Duodenal mucosa (tissue), 2 donors: ENCODE data around the gene NDE1.

ENCODE experiments used
- H3K27ac ChIP-seq: one replicate; pipeline ENCODE4 v1.7.0; 2013; ENCODE audit warnings: low read depth, low read length
- H3K27me3 ChIP-seq, 2 donors: one replicate each; pipeline ENCODE4 v1.7.0; 2013; ENCODE audit warnings: low read length in 2 of 2, control low read depth in 1 of 2; ENCODE audit not compliant: insufficient read depth in 2 of 2, control insufficient read depth in 1 of 2
- H3K36me3 ChIP-seq, 2 donors: one replicate each; pipeline ENCODE4 v1.7.0; 2013; ENCODE audit warnings: low read length in 2 of 2, control low read depth in 1 of 2; ENCODE audit not compliant: insufficient read depth in 2 of 2, control insufficient read depth in 1 of 2
- H3K4me1 ChIP-seq, 2 donors: one replicate each; pipeline ENCODE4 v1.7.0; 2013; ENCODE audit warnings: low read length in 2 of 2, control low read depth in 1 of 2; ENCODE audit not compliant: insufficient read depth in 2 of 2, control insufficient read depth in 1 of 2
- H3K4me3 ChIP-seq, 2 donors: one replicate each; pipeline ENCODE4 v1.7.0; 2013; ENCODE audit warnings: low read length in 2 of 2, low read depth in 1 of 2
- H3K9ac ChIP-seq, 2 donors: one replicate each; pipeline ENCODE4 v1.7.0; 2013; ENCODE audit warnings: low read length in 2 of 2, low read depth in 1 of 2
- H3K9me3 ChIP-seq, 2 donors: one replicate each; pipeline ENCODE4 v1.7.0; 2013; ENCODE audit warnings: low read length in 2 of 2, control low read depth in 1 of 2; ENCODE audit not compliant: control insufficient read depth in 1 of 2

The NDE1 gene

GRCh38 chr16:15729152-15729551, 79.1 kb downstream of the NDE1 start:
- Histone ChIP-seq H3K9me3 (no peaks in the 10 kb centered on the region), H3K36me3 (peaks cover 4 to 20% of the 10 kb centered on the region in 2 donors), H3K9ac (no peak overlapping the region), H3K27ac (no peak overlapping the region), H3K27me3 (no peaks in the 10 kb centered on the region), H3K4me3 (no peak overlapping the region), H3K4me1 (no peaks in the 10 kb centered on the region)

GRCh38 chr16:15732416-15732815, 82.4 kb downstream of the NDE1 start:
- peaks cover 5 to 6% of the 10 kb centered on the region in 2 donors for H3K36me3 ChIP-seq
- no peak overlapping the region for H3K9ac ChIP-seq

GRCh38 chr16:15735610-15736009, 85.6 kb downstream of the NDE1 start:
- H3K27me3 ChIP-seq: no peaks in the 10 kb centered on the region
- H3K27ac ChIP-seq: no peak overlapping the region
- H3K36me3 ChIP-seq: peaks cover 5 to 7% of the 10 kb centered on the region in 2 donors
- no peaks in the 10 kb centered on the region for H3K4me1 ChIP-seq
- H3K4me3 ChIP-seq: no peak overlapping the region
- H3K9me3 ChIP-seq: peaks cover 0 to 2% of the 10 kb centered on the region in 2 donors
- no peak overlapping the region for H3K9ac ChIP-seq

More at GRCh38 chr16:15732416-15732815, 82.4 kb downstream of the NDE1 start:
- Histone ChIP-seq H3K27ac (no peak overlapping the region), H3K9me3 (no peaks in the 10 kb centered on the region), H3K27me3 (no peaks in the 10 kb centered on the region), H3K4me1 (no peaks in the 10 kb centered on the region), H3K4me3 (no peak overlapping the region)

GRCh38 chr16:15736529-15736928, 86.5 kb downstream of the NDE1 start:
- Histone ChIP-seq H3K27ac (no peak overlapping the region), H3K27me3 (no peaks in the 10 kb centered on the region), H3K4me1 (no peaks in the 10 kb centered on the region), H3K4me3 (no peak overlapping the region), H3K9ac (no peak overlapping the region), H3K36me3 (peaks cover 5 to 10% of the 10 kb centered on the region in 2 donors), H3K9me3 (peaks cover 0 to 4% of the 10 kb centered on the region in 2 donors)

GRCh38 chr16:15737140-15737644, 87.1 kb downstream of the NDE1 start:
- Histone ChIP-seq H3K4me3 (no peak overlapping the region), H3K9ac (no peak overlapping the region), H3K4me1 (no peaks in the 10 kb centered on the region), H3K9me3 (peaks cover 0 to 4% of the 10 kb centered on the region in 2 donors), H3K27ac (no peak overlapping the region), H3K36me3 (peaks cover 5 to 10% of the 10 kb centered on the region in 2 donors), H3K27me3 (no peaks in the 10 kb centered on the region)

GRCh38 chr16:15739464-15739863, 89.4 kb downstream of the NDE1 start:
- H3K9me3 ChIP-seq: peaks cover 0 to 4% of the 10 kb centered on the region in 2 donors
- no peak overlapping the region for H3K9ac ChIP-seq
- no peak overlapping the region for H3K4me3 ChIP-seq
- H3K4me1 ChIP-seq: no peaks in the 10 kb centered on the region
- H3K27ac ChIP-seq: no peak overlapping the region
- no peaks in the 10 kb centered on the region for H3K27me3 ChIP-seq
- H3K36me3 ChIP-seq: peaks cover 5 to 10% of the 10 kb centered on the region in 2 donors

GRCh38 chr16:15739950-15740349, 89.9 kb downstream of the NDE1 start:
- H3K4me3 ChIP-seq: no peak overlapping the region
- peaks cover 5 to 10% of the 10 kb centered on the region in 2 donors for H3K36me3 ChIP-seq
- H3K27me3 ChIP-seq: no peaks in the 10 kb centered on the region
- H3K9ac ChIP-seq: no peak overlapping the region
- peaks cover 0 to 4% of the 10 kb centered on the region in 2 donors for H3K9me3 ChIP-seq
- H3K4me1 ChIP-seq: no peaks in the 10 kb centered on the region
- no peak overlapping the region for H3K27ac ChIP-seq

GRCh38 chr16:15741207-15741871, 91.3 kb downstream of the NDE1 start:
- Histone ChIP-seq H3K27ac (no peak overlapping the region), H3K36me3 (peaks cover 0 to 4% of the 10 kb centered on the region in 2 donors), H3K9me3 (peaks cover 0 to 4% of the 10 kb centered on the region in 2 donors), H3K4me1 (no peaks in the 10 kb centered on the region), H3K27me3 (no peaks in the 10 kb centered on the region), H3K9ac (no peak overlapping the region), H3K4me3 (no peak overlapping the region)

GRCh38 chr16:15742716-15743115, 92.7 kb downstream of the NDE1 start:
- no peak overlapping the region for H3K27ac ChIP-seq
- no peak overlapping the region for H3K9ac ChIP-seq
- H3K4me3 ChIP-seq: no peak overlapping the region
- H3K27me3 ChIP-seq: no peaks in the 10 kb centered on the region
- H3K9me3 ChIP-seq: peaks cover 0 to 4% of the 10 kb centered on the region in 2 donors
- no peaks in the 10 kb centered on the region for H3K4me1 ChIP-seq
- H3K36me3 ChIP-seq: peaks cover 0 to 4% of the 10 kb centered on the region in 2 donors

- no peak overlapping the region for H3K27ac ChIP-seq
- H3K36me3 ChIP-seq: peaks cover 0 to 4% of the 10 kb centered on the region in 2 donors
- H3K9me3 ChIP-seq: peaks cover 0 to 4% of the 10 kb centered on the region in 2 donors
- H3K4me1 ChIP-seq: no peaks in the 10 kb centered on the region
- H3K9ac ChIP-seq: no peak overlapping the region
- no peak overlapping the region for H3K4me3 ChIP-seq
- no peaks in the 10 kb centered on the region for H3K27me3 ChIP-seq
Measured at GRCh38 chr16:15743657-15744056, 93.6 kb downstream of the NDE1 start.
